ENCODE measurements around the gene PLEKHF1.

- TF ChIP-seq REST (IDR thresholded peaks at IDR 0.05; ENCODE audit: insufficient read depth in 1 of 2, low read depth in 2 of 2, low read length in 2 of 2) = no peak
- no peak for TF ChIP-seq POLR2AphosphoS5 (IDR thresholded peaks at IDR 0.05; ENCODE audit: low read depth, low read length)
- no peak for TF ChIP-seq SIN3A (IDR thresholded peaks at IDR 0.05; ENCODE audit: borderline replicate concordance, insufficient read depth, low read length)
- no peak for TF ChIP-seq TAF1 (IDR thresholded peaks at IDR 0.05; ENCODE audit: borderline replicate concordance, insufficient read depth, low read length)
- TF ChIP-seq FOXP2 (optimal IDR thresholded peaks at IDR 0.05; ENCODE audit: borderline replicate concordance, extremely low read depth, extremely low read length, insufficient read depth) = no peak
Observed at GRCh38 chr19:29702161-29702962, 37.1 kb downstream of the PLEKHF1 start.
